Calu3 (cell line): ENCODE data around the gene ANKRD13D. TPM values are rescaled to one million over a fixed set of nuclear protein-coding genes. Genes with fewer than 3 reads are reported as not detected.

ENCODE experiments used
- BruUV-seq: library from RNA; stranded (reverse); fragments of 400-500 nt; replicated peaks from 2 replicates; lab custom pipeline; 2021; lab: Mats Ljungman, UMichigan
- CTCF ChIA-PET: fragments of 300-600 bp; sonication (Branson Sonifier 250); formaldehyde crosslinking; loops from one replicate; lab custom pipeline; 2022; ENCODE audit warnings: antibody characterized with exemption; lab: Charles Lee
- DNase-seq: peaks from one replicate; pipeline ENCODE4 v3.0.0; 2022
- H3K27ac Mint-ChIP-seq: one replicate; pipeline ENCODE4 v1.8.0; 2022; ENCODE audit warnings: mixed read lengths; ENCODE audit not compliant: unreplicated experiment
- H3K27me3 Mint-ChIP-seq: one replicate; pipeline ENCODE4 v1.8.0; 2022; ENCODE audit warnings: mixed read lengths; ENCODE audit not compliant: unreplicated experiment
- H3K36me3 Mint-ChIP-seq: one replicate; pipeline ENCODE4 v1.8.0; 2022; ENCODE audit warnings: mild to moderate bottlenecking, moderate library complexity, mixed read lengths; ENCODE audit not compliant: insufficient read depth, unreplicated experiment
- H3K4me1 Mint-ChIP-seq: one replicate; pipeline ENCODE4 v1.8.0; 2022; ENCODE audit warnings: mild to moderate bottlenecking, low read depth, mixed read lengths; ENCODE audit not compliant: unreplicated experiment
- H3K4me3 Mint-ChIP-seq: one replicate; pipeline ENCODE4 v1.8.0; 2022; ENCODE audit warnings: mild to moderate bottlenecking, low read depth, moderate library complexity, mixed read lengths; ENCODE audit not compliant: unreplicated experiment
- H3K9me3 Mint-ChIP-seq: one replicate; pipeline ENCODE4 v1.8.0; 2022; ENCODE audit warnings: low read depth, mixed read lengths; ENCODE audit not compliant: unreplicated experiment
- CTCF ChIP-seq: fragments of 200-600 bp; IDR thresholded peaks from one replicate; pipeline ENCODE4 v1.8.0; 2022; ENCODE audit warnings: antibody characterized with exemption; ENCODE audit not compliant: unreplicated experiment
- intact Hi-C: fragments of 100-400 bp; cut with micrococcal nuclease; formaldehyde crosslinking; loops from one replicate; pipeline ENCODE4 v1.10.0; 2022; ENCODE audit not compliant: unreplicated experiment
- total RNA-seq: library from RNA; stranded (reverse); gene quantifications from 2 replicates; pipeline ENCODE4 v1.2.3, GENCODE V29; 2022

ANKRD13D gene
- total RNA-seq, 1 experiment from 2014 or later: 50.8 TPM

GRCh38 chr11:67349457-67349856, 60.4 kb downstream of the ANKRD13D start:
- Mint-ChIP-seq H3K27ac (peak overlapping the region; percentile 45), H3K4me1 (peaks cover 58% of the 10 kb centered on the region), H3K27me3 (no peaks in the 10 kb centered on the region), H3K9me3 (no peaks in the 10 kb centered on the region), H3K4me3 (no peak overlapping the region), H3K36me3 (peaks cover 45% of the 10 kb centered on the region)
- BruUV-seq: no TSS peak
- intact Hi-C loops: loop anchor here (5.0 kb wide), 1 partner anchor 33 kb away; no protein-coding TSS in a partner anchor
- DNase-seq: no peak
- CTCF ChIA-PET: no interaction called here
- no peak for TF ChIP-seq CTCF

GRCh38 chr11:67349928-67350465, 60.9 kb downstream of the ANKRD13D start:
- CTCF ChIA-PET: interaction anchor here (0.6 kb wide), 1 partner anchor 796 kb away, joined by 8 read pairs; no protein-coding TSS in a partner anchor
- peaks cover 47% of the 10 kb centered on the region for H3K36me3 Mint-ChIP-seq
- no peaks in the 10 kb centered on the region for H3K27me3 Mint-ChIP-seq
- no peaks in the 10 kb centered on the region for H3K9me3 Mint-ChIP-seq
- BruUV-seq: no TSS peak
- no peak for TF ChIP-seq CTCF
- peaks cover 58% of the 10 kb centered on the region for H3K4me1 Mint-ChIP-seq
- H3K4me3 Mint-ChIP-seq: no peak overlapping the region
- intact Hi-C loops: loop anchor here (5.0 to 10.0 kb wide), 3 partner anchors 32 to 155 kb away; partner anchors contain the start of genes CDK2AP2, PITPNM1 and RAD9A
- no peak for DNase-seq
- H3K27ac Mint-ChIP-seq: peak overlapping the region; percentile 45

- no peaks in the 10 kb centered on the region for H3K9me3 Mint-ChIP-seq
- H3K4me1 Mint-ChIP-seq: peaks cover 58% of the 10 kb centered on the region
- no peak overlapping the region for H3K27ac Mint-ChIP-seq
- peaks cover 40% of the 10 kb centered on the region for H3K36me3 Mint-ChIP-seq
- H3K27me3 Mint-ChIP-seq: no peaks in the 10 kb centered on the region
- peak; percentile 71 for DNase-seq
- BruUV-seq: no TSS peak
- intact Hi-C loops: loop anchor here (5.0 to 10.0 kb wide), 2 partner anchors 41 to 153 kb away; partner anchors contain the start of genes CDK2AP2, PITPNM1 and RAD9A
- CTCF ChIA-PET: interaction anchor here (0.5 to 1.7 kb wide), 6 partner anchors 19 to 226 kb away, joined by 3 to 20 read pairs (median 5); partner anchors contain the start of gene CLCF1
- H3K4me3 Mint-ChIP-seq: peak overlapping the region; percentile 31
- peak; percentile 88 for TF ChIP-seq CTCF
Measured at GRCh38 chr11:67351275-67352005, 62.3 kb downstream of the ANKRD13D start.

Other genes with a start within 250 kb of the ANKRD13D start
- gene RHOD, start 232.5 kb upstream of the ANKRD13D start, total RNA-seq: 24.1 and 24.7 TPM in 2 replicates
- 73.2 and 77.7 TPM in 2 replicates for gene KDM2A, start 170.0 kb upstream of the ANKRD13D start, total RNA-seq
- 69.8 and 71.3 TPM in 2 replicates for gene GRK2, start 22.8 kb upstream of the ANKRD13D start, total RNA-seq
- gene SSH3, start 14.2 kb downstream of the ANKRD13D start, total RNA-seq: 73.0 and 84.3 TPM in 2 replicates
- gene POLD4, start 64.2 kb downstream of the ANKRD13D start, total RNA-seq: 95.1 and 119 TPM in 2 replicates
- 7.1 and 7.5 TPM in 2 replicates for gene CLCF1, start 84.3 kb downstream of the ANKRD13D start, total RNA-seq
- gene RAD9A, start 102.7 kb downstream of the ANKRD13D start, total RNA-seq: 26.9 and 38.6 TPM in 2 replicates
- 179 and 180 TPM in 2 replicates for gene PPP1CA, start 112.6 kb downstream of the ANKRD13D start, total RNA-seq
- not detected in 2 replicates for gene TBC1D10C, start 114.8 kb downstream of the ANKRD13D start, total RNA-seq
- 0.10 TPM in 1 of 2 replicates, not detected in the other for gene CARNS1, start 126.4 kb downstream of the ANKRD13D start, total RNA-seq
- gene RPS6KB2, start 139.2 kb downstream of the ANKRD13D start, total RNA-seq: 44.3 and 47.5 TPM in 2 replicates
- 0.51 and 1.3 TPM in 2 replicates for gene PTPRCAP, start 148.4 kb downstream of the ANKRD13D start, total RNA-seq
- gene CORO1B, start 154.2 kb downstream of the ANKRD13D start, total RNA-seq: 103 and 116 TPM in 2 replicates
- gene GPR152, start 163.4 kb downstream of the ANKRD13D start, total RNA-seq: not detected in 2 replicates
- gene CABP4, start 166.1 kb downstream of the ANKRD13D start, total RNA-seq: 24.8 and 25.4 TPM in 2 replicates
- 31.9 and 33.2 TPM in 2 replicates for gene TMEM134, start 179.9 kb downstream of the ANKRD13D start, total RNA-seq
- 44.0 and 48.4 TPM in 2 replicates for gene AIP, start 193.7 kb downstream of the ANKRD13D start, total RNA-seq
- 70.5 and 84.1 TPM in 2 replicates for gene PITPNM1, start 216.1 kb downstream of the ANKRD13D start, total RNA-seq
- gene CDK2AP2, start 218.9 kb downstream of the ANKRD13D start, total RNA-seq: 59.7 and 64.7 TPM in 2 replicates
- not detected in 2 replicates for gene CABP2, start 234.1 kb downstream of the ANKRD13D start, total RNA-seq